SH-SY5Y (cell line): ENCODE measurements around the gene ATP5PO.

Experiments used
- GATA2 ChIP-seq: IDR thresholded peaks from 2 replicates; pipeline ENCODE4 v1.6.1; 2011; ENCODE audit warnings: mild to moderate bottlenecking, low read depth, low read length
- GATA3 ChIP-seq: IDR thresholded peaks from 2 replicates; pipeline ENCODE4 v1.6.1; 2011; ENCODE audit warnings: low read depth, mild to moderate bottlenecking, low read length, moderate library complexity

GRCh38 chr21:33904041-33904440, 11.6 kb downstream of the ATP5PO start:
- TF ChIP-seq GATA2 (no peak), GATA3 (no peak)
